Hematopoietic multipotent progenitor cell treated with erythropoietin and hydrocortisone succinate and interleukin-3 and kit ligand, for 17 days (in vitro differentiated cells): ENCODE data around the gene PTTG1IP2.
"Not testable (repeated sequence)": the region's sequence is repeated elsewhere in the genome, so short reads cannot be mapped to it uniquely, and the experiment has no call there.

ENCODE experiments used
- DNase-seq: peaks from one replicate; pipeline ENCODE4 v3.0.0-alpha.2; 2015; ENCODE audit warnings: low spot score

PTTG1IP2 gene

DNA sequence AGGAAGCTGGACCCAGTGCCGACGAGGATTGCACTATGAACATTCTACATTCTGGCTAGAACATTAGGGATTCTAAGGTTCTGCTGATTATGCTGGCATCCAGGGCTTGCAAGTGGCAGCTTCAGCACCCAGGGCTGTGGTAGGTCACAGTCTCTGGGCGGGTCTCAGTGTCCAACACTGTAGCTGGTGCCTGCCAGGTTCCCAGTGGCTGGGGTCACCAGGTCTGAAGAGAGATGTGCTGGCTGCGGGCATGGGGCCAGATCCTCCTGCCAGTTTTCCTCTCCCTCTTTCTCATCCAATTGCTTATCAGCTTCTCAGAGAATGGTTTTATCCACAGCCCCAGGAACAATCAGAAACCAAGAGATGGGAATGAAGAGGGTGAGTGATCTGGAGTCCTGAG is at the start of gene PTTG1IP2:
PTTG1IP2 (plus strand) TSS at position 86 of the 400 bp plus-strand sequence; CDS start at position 234, 148 bp downstream.
- no peak for DNase-seq

DNA sequence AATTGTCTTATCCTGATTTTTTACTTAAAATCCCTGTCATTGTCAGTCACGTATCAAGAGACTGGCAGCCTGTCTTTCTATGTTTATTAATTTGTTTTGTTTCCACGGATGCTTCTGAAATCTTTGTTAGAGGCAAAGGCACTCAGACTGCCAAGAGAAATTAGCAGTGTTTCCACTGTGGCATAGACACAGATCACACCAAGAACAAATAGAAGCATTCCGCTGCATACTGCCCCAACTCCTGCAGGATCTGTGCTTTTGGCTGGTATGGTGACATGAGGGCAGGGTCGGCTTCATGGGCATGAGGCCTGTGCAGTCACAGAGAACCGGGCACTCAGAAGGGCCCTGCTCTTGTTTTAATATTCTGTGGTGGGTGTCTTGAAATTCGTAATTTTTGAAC is 47.8 kb upstream of the PTTG1IP2 start:
- no peak for DNase-seq

DNA sequence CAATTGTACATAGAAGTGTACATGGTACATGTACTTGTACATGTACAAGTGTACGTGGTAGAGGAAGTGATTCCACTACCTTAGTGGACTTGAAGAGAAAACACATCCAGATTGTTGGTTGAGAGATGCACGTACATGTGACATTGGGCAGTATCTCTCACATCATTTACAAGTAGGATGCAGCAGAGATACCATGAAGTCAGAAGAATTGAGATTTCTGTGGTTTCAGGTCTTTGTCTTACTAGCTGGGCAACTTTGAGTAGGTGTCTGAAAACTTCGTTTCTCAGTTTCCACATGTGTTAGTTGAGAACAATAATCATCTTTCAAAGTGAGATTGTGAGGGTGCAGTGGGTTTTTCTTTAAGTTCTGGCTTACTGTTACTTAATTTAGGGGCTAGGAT is 44.7 kb upstream of the PTTG1IP2 start:
- DNase-seq = no peak

- DNase-seq = no peak
These were observed 44.1 kb upstream of the PTTG1IP2 start for GRCh38 chr7:90425376-90425775.

DNA sequence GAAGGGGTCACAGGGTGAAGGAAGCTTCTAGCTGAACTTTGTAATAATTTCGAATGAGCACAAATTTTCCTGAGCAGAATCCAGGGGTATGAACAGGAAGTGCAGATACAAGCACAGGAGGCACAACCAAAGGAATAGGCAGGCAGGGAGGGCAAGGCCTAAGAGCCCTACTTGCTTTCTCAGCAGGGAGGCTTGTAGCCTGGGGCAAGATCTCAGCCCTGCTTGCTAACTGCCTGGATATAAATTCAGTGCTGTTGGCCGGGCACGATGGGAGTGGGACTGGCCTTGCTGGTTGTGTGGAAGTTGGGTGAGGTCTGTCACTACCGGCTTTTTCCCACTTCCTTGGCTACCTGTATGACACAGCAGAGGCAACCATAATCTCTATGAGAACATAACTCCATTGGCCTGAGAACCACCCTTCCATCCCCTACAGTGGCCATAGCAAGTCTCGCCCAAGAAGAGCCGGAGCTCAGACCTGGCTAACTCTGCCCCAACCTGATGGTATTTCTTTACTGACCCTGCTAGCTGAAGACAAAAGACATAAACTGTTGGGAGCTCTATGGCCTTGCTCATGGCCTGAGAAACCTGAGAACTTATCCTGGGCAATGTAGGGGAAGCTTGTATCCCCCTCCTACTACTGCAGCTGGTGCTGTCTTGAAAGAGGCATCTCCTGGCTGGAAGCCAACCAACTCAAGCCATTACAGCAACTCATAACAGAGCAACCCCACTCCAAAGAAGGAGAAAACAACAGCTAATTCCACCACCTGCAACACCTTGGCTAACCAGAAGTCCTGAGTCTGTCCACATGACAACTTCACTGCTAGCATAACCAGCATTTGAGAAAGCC is 38.6 kb upstream of the PTTG1IP2 start:
- DNase-seq = no peak

DNA sequence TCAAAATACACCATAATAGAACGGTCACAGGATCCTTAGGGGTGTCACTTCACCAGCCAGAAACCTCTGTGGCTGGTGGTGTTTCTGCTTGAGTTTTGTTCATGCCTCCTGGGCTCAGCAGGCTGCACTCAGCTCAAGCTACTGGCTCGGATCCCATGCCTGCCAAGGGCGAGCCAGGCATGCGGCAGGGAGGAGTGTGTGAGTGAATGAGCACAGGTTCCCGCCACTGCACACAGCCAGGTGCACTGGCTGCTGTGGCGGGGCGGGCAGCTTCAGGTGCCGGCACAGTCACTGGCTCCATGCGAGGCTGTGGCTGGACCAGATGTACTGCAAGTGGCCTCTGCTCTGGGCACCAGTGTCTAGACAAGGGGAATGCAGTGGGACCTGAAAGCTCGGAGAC is 36.7 kb upstream of the PTTG1IP2 start:
- no peak for DNase-seq

DNA sequence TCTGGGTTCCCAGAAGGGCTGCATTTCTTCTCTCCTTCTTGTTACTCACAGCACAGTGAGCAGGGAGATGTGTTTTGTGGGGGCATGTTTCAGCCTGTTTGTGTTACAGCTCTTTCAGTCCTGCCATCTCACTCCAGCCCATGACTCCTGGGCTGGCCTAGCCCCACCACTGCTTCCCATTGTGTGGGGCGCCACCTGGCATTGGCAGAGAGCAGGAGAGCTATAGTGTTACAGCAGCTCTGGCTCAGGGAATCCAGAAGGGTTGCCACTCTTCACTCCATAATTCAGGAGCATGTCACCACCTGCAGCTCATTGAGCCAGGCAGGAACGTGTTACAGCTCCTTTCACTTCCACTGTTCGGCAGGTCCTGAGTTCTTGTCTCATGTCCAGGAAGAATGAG is 36.2 kb upstream of the PTTG1IP2 start:
- no peak for DNase-seq

- DNase-seq = no peak
These were observed 23.8 kb upstream of the PTTG1IP2 start for GRCh38 chr7:90445633-90446032.

DNA sequence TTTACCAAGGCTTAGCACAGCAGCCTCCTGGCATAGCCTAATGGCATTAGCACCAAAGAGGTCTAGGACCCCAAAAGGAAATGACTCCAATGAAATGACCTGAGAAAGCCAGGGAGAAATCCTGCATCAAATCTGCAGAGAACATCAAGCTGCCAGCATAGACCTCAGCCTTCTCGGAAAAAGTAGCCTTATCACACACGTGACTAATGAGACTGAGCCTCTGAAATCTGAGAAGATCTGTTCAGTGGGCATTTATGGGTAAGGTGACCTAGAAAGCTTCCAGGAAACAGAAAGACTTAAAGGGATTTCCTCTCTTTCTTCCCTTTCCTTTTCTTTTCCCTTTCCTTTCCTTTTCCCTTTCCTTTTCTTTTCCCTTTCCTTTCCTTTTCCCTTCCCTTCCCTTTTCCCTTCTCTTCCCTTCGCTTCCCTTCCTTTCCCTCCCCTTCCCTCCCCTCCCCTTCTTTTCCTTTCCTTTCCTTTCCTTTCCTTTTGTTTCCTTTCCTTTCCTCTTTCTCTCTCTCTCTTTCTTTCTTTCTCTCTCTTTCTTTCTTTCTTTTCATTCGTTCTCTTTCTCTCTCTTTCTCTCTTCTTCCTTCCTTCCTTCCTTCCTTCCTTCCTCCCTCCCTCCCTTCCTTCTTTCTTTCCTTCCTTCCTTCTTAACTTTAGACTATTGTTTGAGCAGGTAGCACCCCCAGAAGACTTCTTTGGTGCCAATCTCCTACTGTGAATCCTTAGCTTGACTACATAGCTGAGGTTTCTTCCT is 23.1 kb upstream of the PTTG1IP2 start:
- DNase-seq = no peak

GRCh38 chr7:90453259-90453891 is 16.1 kb upstream of the PTTG1IP2 start:
- no peak for DNase-seq

DNA sequence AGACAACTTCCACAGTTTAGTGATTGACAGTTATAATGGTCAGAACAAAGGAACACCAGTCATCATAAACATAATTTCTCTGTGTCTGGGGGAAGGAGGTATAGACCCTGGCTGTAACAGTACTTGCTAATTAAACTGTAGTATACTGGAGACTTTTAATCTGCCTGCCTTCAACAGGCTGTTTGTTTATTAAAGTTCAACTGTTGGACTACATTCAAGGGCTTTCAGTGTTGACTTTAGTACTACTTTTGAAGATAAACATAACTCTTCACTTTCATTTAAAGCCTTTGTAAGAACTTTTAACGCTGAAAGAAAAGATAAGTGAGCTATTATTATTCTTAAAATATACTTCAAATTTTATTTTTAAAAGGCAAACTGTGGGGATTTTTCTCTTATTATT is 15.5 kb upstream of the PTTG1IP2 start:
- DNase-seq = no peak

- DNase-seq = no peak
These were observed 14.0 kb upstream of the PTTG1IP2 start for GRCh38 chr7:90455163-90456030.

DNA sequence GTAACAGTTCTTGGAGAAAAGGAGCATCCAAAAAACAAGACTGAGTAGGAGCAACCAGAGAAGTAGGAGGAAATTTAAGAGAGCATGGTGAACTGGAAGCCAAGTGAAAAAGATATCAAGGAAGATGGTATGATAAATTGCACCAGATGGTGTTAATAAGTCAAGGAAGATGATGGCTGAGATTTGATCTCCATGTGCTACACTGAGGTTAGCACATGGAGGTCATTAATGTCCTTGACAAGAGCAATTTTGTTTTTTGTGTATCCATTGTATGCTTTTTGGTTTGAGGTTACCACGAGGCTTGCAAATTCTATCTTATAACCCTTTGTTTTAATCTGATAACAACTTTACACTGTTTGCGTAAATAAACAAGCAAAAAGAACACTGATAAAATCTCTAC is 11.3 kb upstream of the PTTG1IP2 start:
- no peak for DNase-seq

GRCh38 chr7:90459888-90460287 is 9.6 kb upstream of the PTTG1IP2 start:
- DNase-seq = no peak

DNA sequence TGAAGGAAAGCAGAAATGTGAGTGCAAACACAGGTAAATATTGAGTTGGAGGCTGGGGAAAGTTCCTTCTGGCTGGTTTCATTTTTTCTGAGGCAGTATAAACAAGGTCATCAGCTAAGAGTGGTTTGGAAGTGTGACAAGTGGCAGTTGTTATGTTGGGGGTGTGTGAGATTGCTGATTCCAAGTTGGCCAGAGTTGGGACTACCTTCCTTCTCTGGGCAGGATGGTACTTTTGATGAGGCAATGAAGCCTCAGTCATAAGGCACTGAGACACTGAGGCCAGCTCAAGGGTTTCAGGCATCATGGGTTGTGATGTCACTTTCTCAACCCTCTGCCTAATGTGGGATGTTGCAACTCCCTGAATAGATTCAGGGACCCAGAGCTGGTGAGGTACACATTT is 8.2 kb upstream of the PTTG1IP2 start:
- no peak for DNase-seq

DNA sequence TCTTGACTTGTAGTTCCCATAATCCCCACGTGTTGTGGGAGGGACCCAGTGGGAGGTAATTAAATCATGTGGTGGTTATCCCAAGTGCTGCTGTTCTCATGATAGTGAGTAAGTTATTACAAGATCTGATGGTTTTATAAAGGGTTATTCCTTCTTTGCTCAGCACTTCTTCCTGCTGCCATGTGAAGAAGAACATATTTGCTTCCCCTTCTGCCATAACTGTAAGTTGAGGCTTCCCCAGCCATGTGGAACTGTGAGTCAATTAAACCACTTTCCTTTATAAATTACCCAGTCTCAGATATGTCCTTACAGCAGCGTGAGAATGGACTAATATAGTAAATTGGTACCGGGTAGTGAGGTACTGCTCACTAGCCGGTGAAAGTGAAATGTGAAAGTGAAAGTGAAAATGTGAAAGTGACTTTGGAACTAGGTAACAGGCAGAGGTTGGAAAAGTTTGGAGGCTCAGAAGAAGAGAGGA is 6.2 kb upstream of the PTTG1IP2 start:
- DNase-seq = not testable (repeated sequence)

DNA sequence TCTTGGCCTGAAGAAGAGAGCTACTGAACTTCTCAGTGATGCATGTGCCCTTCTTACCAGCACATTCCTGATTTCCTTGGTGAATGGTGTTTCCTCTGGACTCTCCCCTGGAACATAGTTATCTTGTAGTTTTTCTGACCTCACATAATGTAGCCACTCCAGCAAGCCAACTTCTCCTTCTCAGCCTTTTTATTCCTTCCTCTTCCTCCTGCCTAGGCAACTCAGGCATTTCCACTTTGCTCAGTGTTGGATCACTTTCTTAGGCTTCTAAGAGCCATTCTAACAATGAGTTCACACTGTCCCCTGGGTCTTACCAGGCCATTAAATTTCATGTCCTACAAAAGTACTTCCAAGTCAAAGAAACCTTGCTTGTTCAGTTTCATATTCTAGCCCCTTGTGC is 3.6 kb upstream of the PTTG1IP2 start:
- no peak for DNase-seq

GRCh38 chr7:90472805-90473540 is 3.5 kb downstream of the PTTG1IP2 start:
- DNase-seq = no peak

DNA sequence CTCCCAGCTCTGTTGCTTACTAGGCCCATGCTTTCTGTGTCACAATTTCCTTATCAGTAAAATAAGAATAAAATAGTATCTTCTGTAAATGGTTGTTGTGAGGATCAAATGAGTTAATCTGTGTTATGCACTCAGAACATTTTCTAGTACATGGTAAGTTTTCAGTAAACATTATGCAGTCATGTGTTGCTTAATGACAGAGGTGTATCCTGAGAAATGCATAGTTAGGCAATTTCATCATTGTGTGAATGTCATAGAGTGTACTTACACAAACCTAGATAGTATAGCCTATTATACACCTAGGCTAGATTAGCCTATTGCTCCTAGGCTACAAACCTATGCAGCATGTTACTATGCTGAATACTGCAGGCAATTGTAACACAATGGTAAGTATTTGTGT is 4.4 kb downstream of the PTTG1IP2 start:
- no peak for DNase-seq

GRCh38 chr7:90474284-90475210 is 5.1 kb downstream of the PTTG1IP2 start:
- no peak for DNase-seq
